Fibroblast of lung (primary cell): ENCODE results near the gene TTL. TPM values are rescaled to one million over a fixed set of nuclear protein-coding genes. Genes with fewer than 3 reads are reported as not detected.

Experiments used
- DNase-seq, 2 donors: peaks; one replicate each; pipeline versions ENCODE4 v3.0.0 to v3.0.0-alpha.2; 2010; ENCODE audit warnings: low read depth in 2 of 2
- H2AFZ ChIP-seq: 2 replicates; pipeline ENCODE4 v1.5.1; 2012; ENCODE audit warnings: low read length, control low read depth, inconsistent platforms
- H3K27ac ChIP-seq: 2 replicates; pipeline ENCODE4 v1.5.1; 2011; ENCODE audit warnings: low read length, control low read depth; ENCODE audit not compliant: insufficient read depth
- H3K27me3 ChIP-seq: 2 replicates; pipeline ENCODE4 v1.5.1; 2011; ENCODE audit warnings: mild to moderate bottlenecking, low read length; ENCODE audit not compliant: control insufficient read depth, insufficient read depth
- H3K36me3 ChIP-seq: 2 replicates; pipeline ENCODE4 v1.5.1; 2011; ENCODE audit warnings: low read length; ENCODE audit not compliant: control insufficient read depth, insufficient read depth
- H3K4me1 ChIP-seq: 2 replicates; pipeline ENCODE4 v1.5.1; 2011; ENCODE audit warnings: low read length; ENCODE audit not compliant: control insufficient read depth, insufficient read depth; ENCODE audit errors: extremely low read depth
- H3K4me2 ChIP-seq: 2 replicates; pipeline ENCODE4 v1.5.1; 2011; ENCODE audit warnings: low read length, control low read depth; ENCODE audit not compliant: insufficient read depth; ENCODE audit errors: extremely low read depth
- H3K4me3 ChIP-seq, 4 experiments: fragments of 200-600 bp in 1 of 4; sonication (generic) in 1 of 4; replicated peaks in 1 of 4; 2 replicates each; pipeline ENCODE4 v1.5.1; 2011 to 2016; ENCODE audit warnings: low read length in 4 of 4, low read depth in 3 of 4, mild to moderate bottlenecking in 3 of 4, control low read depth in 2 of 4, inconsistent platforms in 1 of 4, mixed read lengths in 1 of 4; ENCODE audit not compliant: insufficient read depth in 1 of 4; ENCODE audit errors: control extremely low read depth in 1 of 4
- H3K79me2 ChIP-seq: 2 replicates; pipeline ENCODE4 v1.5.1; 2012; ENCODE audit warnings: mild to moderate bottlenecking, low read length, inconsistent platforms; ENCODE audit not compliant: control insufficient read depth, insufficient read depth
- H3K9ac ChIP-seq: 2 replicates; pipeline ENCODE4 v1.5.1; 2011; ENCODE audit warnings: mild to moderate bottlenecking, low read length, control low read depth; ENCODE audit not compliant: insufficient read depth
- H3K9me3 ChIP-seq: 2 replicates; pipeline ENCODE4 v1.5.1; 2012; ENCODE audit warnings: low read depth, low read length; ENCODE audit not compliant: control insufficient read depth, insufficient read depth
- H4K20me1 ChIP-seq: 2 replicates; pipeline ENCODE4 v1.5.1; 2011; ENCODE audit warnings: low read length; ENCODE audit not compliant: control insufficient read depth, insufficient read depth; ENCODE audit errors: extremely low read depth
- EZH2 ChIP-seq: IDR thresholded peaks from 2 replicates; pipeline ENCODE4 v1.5.1; 2012; ENCODE audit warnings: low read length, control low read depth, mild to moderate bottlenecking; ENCODE audit errors: missing control alignments
- polyA plus RNA-seq, 2 donors: library from polyadenylated mRNA; depleted of rRNA in 1 of 2; stranded (reverse) in 1 of 2; unstranded in 1 of 2; fragments of >200 nt; gene quantifications; 2 replicates each; pipeline ENCODE4 v1.2.1, GENCODE V29; 2011 to 2012; ENCODE audit warnings: missing spikeins in 1 of 2
- total RNA-seq: library from RNA; depleted of rRNA; stranded (reverse); fragments of >200 nt; gene quantifications from 2 replicates; pipeline ENCODE4 v1.2.1, GENCODE V29; 2014
- TF ChIP-seq, protein P1 (sequence below), 2 donors: IDR thresholded peaks in 1 of 2; conservative IDR thresholded peaks in 1 of 2; 1 replicate in 1 of 2; 2 replicates in 1 of 2; pipeline ENCODE4 v1.5.1; 2011 to 2012; ENCODE audit warnings: low read length in 2 of 2, control low read depth in 1 of 2, inconsistent platforms in 1 of 2, low read depth in 1 of 2, mild to moderate bottlenecking in 1 of 2

TTL gene
- total and polyA plus RNA-seq, 2 donors (not counting 1 experiment from before 2014, with no cell fraction given): 28.2 to 30.9 TPM

DNA sequence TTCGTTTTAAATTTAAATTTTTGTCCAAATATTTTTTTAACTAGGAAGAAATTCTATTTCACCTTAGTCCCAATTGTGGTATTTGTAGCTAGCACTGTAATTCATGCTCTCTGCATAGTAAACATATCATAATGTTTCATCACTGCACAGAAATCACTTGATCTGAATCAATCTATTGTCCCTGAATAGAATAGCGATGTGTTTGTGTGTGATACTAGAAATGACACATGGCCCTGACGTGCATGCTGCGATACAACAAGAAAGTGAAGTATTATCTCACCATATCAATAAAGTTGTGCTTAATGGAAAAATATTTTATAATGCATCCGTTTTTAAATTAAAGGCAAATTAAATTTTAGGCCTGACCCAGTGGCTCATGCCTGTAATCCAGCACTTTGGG is 10.0 kb downstream of the TTL start:
- Histone ChIP-seq H3K9ac (no peak overlapping the region), H3K36me3 (peaks cover 4% of the 10 kb centered on the region), H3K9me3 (no peaks in the 10 kb centered on the region), H3K4me1 (peaks cover 5% of the 10 kb centered on the region), H4K20me1 (no peaks in the 10 kb centered on the region), H3K27ac (no peak overlapping the region), H3K27me3 (no peaks in the 10 kb centered on the region), H3K4me3 (no peak overlapping the region), H3K79me2 (peaks cover 18% of the 10 kb centered on the region), H3K4me2 (no peak overlapping the region), H2AFZ (no peak overlapping the region)
- no peak for DNase-seq
- TF ChIP-seq, protein P1, sequence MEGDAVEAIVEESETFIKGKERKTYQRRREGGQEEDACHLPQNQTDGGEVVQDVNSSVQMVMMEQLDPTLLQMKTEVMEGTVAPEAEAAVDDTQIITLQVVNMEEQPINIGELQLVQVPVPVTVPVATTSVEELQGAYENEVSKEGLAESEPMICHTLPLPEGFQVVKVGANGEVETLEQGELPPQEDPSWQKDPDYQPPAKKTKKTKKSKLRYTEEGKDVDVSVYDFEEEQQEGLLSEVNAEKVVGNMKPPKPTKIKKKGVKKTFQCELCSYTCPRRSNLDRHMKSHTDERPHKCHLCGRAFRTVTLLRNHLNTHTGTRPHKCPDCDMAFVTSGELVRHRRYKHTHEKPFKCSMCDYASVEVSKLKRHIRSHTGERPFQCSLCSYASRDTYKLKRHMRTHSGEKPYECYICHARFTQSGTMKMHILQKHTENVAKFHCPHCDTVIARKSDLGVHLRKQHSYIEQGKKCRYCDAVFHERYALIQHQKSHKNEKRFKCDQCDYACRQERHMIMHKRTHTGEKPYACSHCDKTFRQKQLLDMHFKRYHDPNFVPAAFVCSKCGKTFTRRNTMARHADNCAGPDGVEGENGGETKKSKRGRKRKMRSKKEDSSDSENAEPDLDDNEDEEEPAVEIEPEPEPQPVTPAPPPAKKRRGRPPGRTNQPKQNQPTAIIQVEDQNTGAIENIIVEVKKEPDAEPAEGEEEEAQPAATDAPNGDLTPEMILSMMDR (conservative IDR thresholded peaks at IDR 0.05 in 1 of 2, IDR thresholded peaks at IDR 0.05 in 1 of 2; ENCODE audit: low read depth in 1 of 2, low read length in 2 of 2): no peak

DNA sequence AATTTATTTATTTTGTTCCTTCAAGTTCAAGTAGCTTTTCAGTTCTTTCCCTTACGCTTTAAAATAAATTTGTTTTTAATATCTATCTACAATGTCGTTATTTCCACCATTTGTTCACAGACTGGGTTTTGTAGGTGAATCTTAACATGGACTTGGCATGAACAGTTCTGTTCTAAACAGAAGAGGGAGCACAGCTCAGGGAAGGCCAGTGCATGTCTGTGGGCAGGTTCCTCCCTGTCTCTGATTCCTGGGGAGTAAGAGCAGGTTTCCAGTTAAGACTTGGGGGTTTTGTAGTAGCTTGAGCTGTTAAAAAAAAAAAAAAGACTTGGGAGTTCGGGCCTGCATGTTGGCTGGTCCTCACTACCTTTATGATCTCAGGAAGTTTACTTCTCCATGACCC is 11.1 kb downstream of the TTL start:
- Histone ChIP-seq H3K79me2 (peaks cover 9% of the 10 kb centered on the region), H3K27ac (peak overlapping the region; percentile 29)

GRCh38 chr2:112493858-112494648 is 12.1 kb downstream of the TTL start:
- H2AFZ ChIP-seq: no peak overlapping the region
- peaks cover 4% of the 10 kb centered on the region for H3K36me3 ChIP-seq
- H3K79me2 ChIP-seq: peaks cover 6% of the 10 kb centered on the region
- H4K20me1 ChIP-seq: no peaks in the 10 kb centered on the region
- no peak overlapping the region for H3K27ac ChIP-seq
- no peak overlapping the region for H3K9ac ChIP-seq
- peak; percentile 55 to 69 for DNase-seq
- no peaks in the 10 kb centered on the region for H3K9me3 ChIP-seq
- H3K4me2 ChIP-seq: no peak overlapping the region
- H3K4me3 ChIP-seq: no peak overlapping the region
- TF ChIP-seq, protein P1 (conservative IDR thresholded peaks at IDR 0.05 in 1 of 2, IDR thresholded peaks at IDR 0.05 in 1 of 2; ENCODE audit: low read depth in 1 of 2, low read length in 2 of 2): no peak
- TF ChIP-seq EZH2: no peak
- H3K4me1 ChIP-seq: peaks cover 5% of the 10 kb centered on the region
- H3K27me3 ChIP-seq: no peaks in the 10 kb centered on the region

More for the DNA sequence above, 11.1 kb downstream of the TTL start:
- no peak overlapping the region for H3K9ac ChIP-seq
- H4K20me1 ChIP-seq: no peaks in the 10 kb centered on the region
- no peak overlapping the region for H3K4me3 ChIP-seq
- peak in 1 of 2 donors; percentile 36 for DNase-seq
- H3K4me1 ChIP-seq: peaks cover 5% of the 10 kb centered on the region
- TF ChIP-seq, protein P1 (conservative IDR thresholded peaks at IDR 0.05 in 1 of 2, IDR thresholded peaks at IDR 0.05 in 1 of 2; ENCODE audit: low read depth in 1 of 2, low read length in 2 of 2): peak in 1 of 2 donors; percentile 10
- TF ChIP-seq EZH2: no peak
- no peaks in the 10 kb centered on the region for H3K9me3 ChIP-seq
- H2AFZ ChIP-seq: no peak overlapping the region
- H3K36me3 ChIP-seq: peaks cover 4% of the 10 kb centered on the region
- H3K4me2 ChIP-seq: no peak overlapping the region
- H3K27me3 ChIP-seq: no peaks in the 10 kb centered on the region
